ENCODE measurements around the gene RTN1.

The RTN1 gene

GRCh38 chr14:59691266-59691665, 179.3 kb downstream of the RTN1 start:
- no peaks in the 10 kb centered on the region for H3K4me1 ChIP-seq (ENCODE audit: low read length)
- no peak overlapping the region for H3K27ac ChIP-seq (ENCODE audit: low read length)
- H3K4me2 ChIP-seq (ENCODE audit: low read length): no peak overlapping the region
- H2AFZ ChIP-seq (ENCODE audit: low read depth, low read length): no peak overlapping the region
- no peaks in the 10 kb centered on the region for H3K9me3 ChIP-seq (ENCODE audit: insufficient read depth, low read length)
- H3K9ac ChIP-seq (ENCODE audit: low read length): no peak overlapping the region
- TF ChIP-seq EZH2phosphoT487 (IDR thresholded peaks at IDR 0.05; ENCODE audit: low read depth) (no peak), CTCF (IDR thresholded peaks at IDR 0.05; ENCODE audit: low read depth, low read length) (no peak)
- no peaks in the 10 kb centered on the region for H4K20me1 ChIP-seq (ENCODE audit: insufficient read depth, low read length)
- no peaks in the 10 kb centered on the region for H3K79me2 ChIP-seq (ENCODE audit: low read length)
- H3K36me3 ChIP-seq (replicated peaks; ENCODE audit: low read depth, low read length): no peaks in the 10 kb centered on the region
- no peak overlapping the region for H3K4me3 ChIP-seq (ENCODE audit: low read length)
- no peaks in the 10 kb centered on the region for H3K27me3 ChIP-seq (ENCODE audit: low read depth, low read length)

- Histone ChIP-seq H2AFZ (ENCODE audit: low read depth, low read length) (no peak overlapping the region), H3K36me3 (replicated peaks; ENCODE audit: low read depth, low read length) (no peaks in the 10 kb centered on the region), H3K27me3 (ENCODE audit: low read depth, low read length) (no peaks in the 10 kb centered on the region), H3K27ac (ENCODE audit: low read length) (no peak overlapping the region), H3K9ac (ENCODE audit: low read length) (no peak overlapping the region), H3K4me2 (ENCODE audit: low read length) (no peak overlapping the region), H3K4me3 (ENCODE audit: low read length) (no peak overlapping the region), H3K9me3 (ENCODE audit: insufficient read depth, low read length) (no peaks in the 10 kb centered on the region), H3K79me2 (ENCODE audit: low read length) (no peaks in the 10 kb centered on the region), H4K20me1 (ENCODE audit: insufficient read depth, low read length) (no peaks in the 10 kb centered on the region), H3K4me1 (ENCODE audit: low read length) (no peaks in the 10 kb centered on the region)
- no peak for TF ChIP-seq EZH2phosphoT487 (IDR thresholded peaks at IDR 0.05; ENCODE audit: low read depth)
These were observed 180.2 kb downstream of the RTN1 start for GRCh38 chr14:59690426-59690825.

GRCh38 chr14:59688224-59689170, 182.1 kb downstream of the RTN1 start:
- Histone ChIP-seq H3K4me3 (ENCODE audit: low read length) (no peak overlapping the region), H3K9ac (ENCODE audit: low read length) (no peak overlapping the region), H2AFZ (ENCODE audit: low read depth, low read length) (no peak overlapping the region), H3K4me2 (ENCODE audit: low read length) (no peak overlapping the region), H3K79me2 (ENCODE audit: low read length) (no peaks in the 10 kb centered on the region), H3K36me3 (replicated peaks; ENCODE audit: low read depth, low read length) (no peaks in the 10 kb centered on the region), H3K27me3 (ENCODE audit: low read depth, low read length) (no peaks in the 10 kb centered on the region), H3K9me3 (ENCODE audit: insufficient read depth, low read length) (no peaks in the 10 kb centered on the region), H4K20me1 (ENCODE audit: insufficient read depth, low read length) (no peaks in the 10 kb centered on the region), H3K4me1 (ENCODE audit: low read length) (no peaks in the 10 kb centered on the region), H3K27ac (ENCODE audit: low read length) (no peak overlapping the region)
- TF ChIP-seq EZH2phosphoT487 (IDR thresholded peaks at IDR 0.05; ENCODE audit: low read depth) (no peak), CTCF (IDR thresholded peaks at IDR 0.05; ENCODE audit: low read depth, low read length) (peak; percentile 76)

- Histone ChIP-seq H3K9me3 (ENCODE audit: insufficient read depth, low read length) (no peaks in the 10 kb centered on the region), H3K27ac (ENCODE audit: low read length) (no peak overlapping the region), H4K20me1 (ENCODE audit: insufficient read depth, low read length) (no peaks in the 10 kb centered on the region), H3K4me3 (ENCODE audit: low read length) (no peak overlapping the region), H2AFZ (ENCODE audit: low read depth, low read length) (no peak overlapping the region), H3K27me3 (ENCODE audit: low read depth, low read length) (no peaks in the 10 kb centered on the region), H3K36me3 (replicated peaks; ENCODE audit: low read depth, low read length) (no peaks in the 10 kb centered on the region), H3K4me1 (ENCODE audit: low read length) (no peaks in the 10 kb centered on the region), H3K79me2 (ENCODE audit: low read length) (no peaks in the 10 kb centered on the region), H3K9ac (ENCODE audit: low read length) (no peak overlapping the region), H3K4me2 (ENCODE audit: low read length) (no peak overlapping the region)
- TF ChIP-seq CTCF (IDR thresholded peaks at IDR 0.05; ENCODE audit: low read depth, low read length) (no peak), EZH2phosphoT487 (IDR thresholded peaks at IDR 0.05; ENCODE audit: low read depth) (no peak)
These were observed 182.9 kb downstream of the RTN1 start for GRCh38 chr14:59687663-59688062.

Data from OCI-LY3 (cell line).